Hepatocyte (in vitro differentiated cells): ENCODE measurements around the gene CPLX4. TPM values are rescaled to one million over a fixed set of nuclear protein-coding genes. Genes with fewer than 3 reads are reported as not detected.

Experiments used
- DNase-seq: peaks from one replicate; pipeline ENCODE4 v3.0.0-alpha.2; 2016; ENCODE audit warnings: low spot score
- H2AFZ ChIP-seq: fragments of 200-600 bp; sonication (generic); 2 replicates; pipeline ENCODE4 v1.6.0; 2016; ENCODE audit warnings: antibody characterized with exemption, mild to moderate bottlenecking
- H3K27ac ChIP-seq: fragments of 200-600 bp; sonication (generic); 2 replicates; pipeline ENCODE4 v1.5.1; 2016; ENCODE audit warnings: mild to moderate bottlenecking
- H3K27me3 ChIP-seq: fragments of 200-600 bp; sonication (generic); 2 replicates; pipeline ENCODE4 v1.6.1; 2016
- H3K36me3 ChIP-seq: fragments of 200-600 bp; sonication (generic); replicated peaks from 2 replicates; pipeline ENCODE4 v1.5.1; 2016; ENCODE audit warnings: low read depth; ENCODE audit not compliant: insufficient read depth
- H3K4me1 ChIP-seq: fragments of 200-600 bp; sonication (generic); 2 replicates; pipeline ENCODE4 v1.5.1; 2016; ENCODE audit warnings: mild to moderate bottlenecking, moderate library complexity; ENCODE audit not compliant: insufficient read depth
- H3K4me2 ChIP-seq: fragments of 200-600 bp; sonication (generic); 2 replicates; pipeline ENCODE4 v1.6.0; 2016
- H3K4me3 ChIP-seq: fragments of 200-600 bp; sonication (generic); 2 replicates; pipeline ENCODE4 v1.5.1; 2016; ENCODE audit warnings: mild to moderate bottlenecking
- H3K79me2 ChIP-seq: fragments of 200-600 bp; sonication (generic); 2 replicates; pipeline ENCODE4 v1.6.0; 2017; ENCODE audit warnings: mild to moderate bottlenecking
- H3K9me2 ChIP-seq: fragments of 200-600 bp; sonication (generic); replicated peaks from 2 replicates; pipeline ENCODE4 v1.6.0; 2017; ENCODE audit warnings: mild to moderate bottlenecking; ENCODE audit not compliant: insufficient read depth
- H3K9me3 ChIP-seq: fragments of 200-600 bp; sonication (generic); 2 replicates; pipeline ENCODE4 v1.5.1; 2016; ENCODE audit warnings: low read depth, mild to moderate bottlenecking
- H4K20me1 ChIP-seq: fragments of 200-600 bp; sonication (generic); 2 replicates; pipeline ENCODE4 v1.6.0; 2016; ENCODE audit warnings: mild to moderate bottlenecking; ENCODE audit not compliant: insufficient read depth, poor library complexity, severe bottlenecking
- CTCF ChIP-seq: fragments of 200-600 bp; sonication (generic); IDR thresholded peaks from 2 replicates; pipeline ENCODE4 v1.5.1; 2016; ENCODE audit warnings: antibody characterized with exemption, mild to moderate bottlenecking; ENCODE audit not compliant: poor library complexity
- EZH2 ChIP-seq: fragments of 200-600 bp; sonication (generic); IDR thresholded peaks from 2 replicates; pipeline ENCODE4 v1.6.1; 2016; ENCODE audit warnings: antibody characterized with exemption, mild to moderate bottlenecking, borderline replicate concordance
- EZH2phosphoT487 ChIP-seq: fragments of 200-600 bp; sonication (generic); IDR thresholded peaks from one replicate; pipeline ENCODE4 v1.6.1; 2018; ENCODE audit warnings: antibody characterized with exemption, mild to moderate bottlenecking, low read depth, moderate library complexity; ENCODE audit not compliant: unreplicated experiment, severe bottlenecking
- WGBS: methylation state at CpG from one replicate; pipeline ENCODE4 v1.1.6; 2016; ENCODE audit warnings: low lambda C conversion rate; ENCODE audit errors: missing lambda C conversion rate; 5-methylcytosine and 5-hydroxymethylcytosine counted together
- polyA plus RNA-seq: library from polyadenylated mRNA; unstranded; fragments of >200 nt; fragmentation: Nextera tagmentation; extraction: Ambion mirVana; gene quantifications from 2 replicates; pipeline ENCODE4 v1.2.1, GENCODE V29; 2016
- total RNA-seq: library from RNA; depleted of rRNA; stranded (reverse); fragments of >200 nt; gene quantifications from 2 replicates; pipeline ENCODE4 v1.2.3, GENCODE V29; 2014

CPLX4 gene
- total and polyA plus RNA-seq, 2 experiments from 2014 or later = not detected

- Histone ChIP-seq H3K27ac (no peak overlapping the region), H3K27me3 (no peaks in the 10 kb centered on the region), H2AFZ (no peak overlapping the region), H3K9me3 (peaks cover 10% of the 10 kb centered on the region), H3K79me2 (peaks cover 52% of the 10 kb centered on the region), H4K20me1 (no peaks in the 10 kb centered on the region), H3K4me3 (no peak overlapping the region), H3K9me2 (no peaks in the 10 kb centered on the region), H3K4me2 (no peak overlapping the region), H3K36me3 (peaks cover 15% of the 10 kb centered on the region), H3K4me1 (no peaks in the 10 kb centered on the region)
- no peak for DNase-seq
- TF ChIP-seq EZH2 (no peak), EZH2phosphoT487 (no peak), CTCF (no peak)
These were observed 22.4 kb upstream of the CPLX4 start for GRCh38 chr18:59340817-59341216.

GRCh38 chr18:59340312-59340711, 21.9 kb upstream of the CPLX4 start:
- Histone ChIP-seq H3K27ac (no peak overlapping the region), H3K36me3 (peaks cover 15% of the 10 kb centered on the region), H4K20me1 (no peaks in the 10 kb centered on the region)

DNA sequence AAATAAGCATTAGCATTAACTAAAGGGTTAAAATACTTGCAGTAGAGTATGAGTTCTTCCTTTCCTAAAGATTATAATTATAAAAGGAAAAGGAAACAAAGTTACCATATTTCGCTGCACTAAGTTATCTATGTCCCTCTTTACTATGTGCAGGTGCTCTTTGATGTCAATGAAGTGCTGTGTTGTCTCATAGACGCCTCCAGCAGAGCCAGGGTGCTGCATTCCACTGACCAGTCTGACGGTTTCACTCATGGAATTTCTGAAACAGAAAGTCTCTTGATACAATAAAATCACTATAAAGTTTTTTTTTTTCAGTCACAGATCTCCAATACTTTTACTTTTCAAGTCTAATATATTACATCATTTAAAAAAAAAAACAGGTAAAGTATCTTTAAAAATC, 14.5 kb upstream of the CPLX4 start:
- Histone ChIP-seq H4K20me1 (no peaks in the 10 kb centered on the region), H3K27me3 (no peaks in the 10 kb centered on the region), H3K9me2 (no peaks in the 10 kb centered on the region), H3K9me3 (no peaks in the 10 kb centered on the region), H3K27ac (no peak overlapping the region), H2AFZ (no peak overlapping the region), H3K4me2 (no peak overlapping the region), H3K4me1 (no peaks in the 10 kb centered on the region), H3K79me2 (no peaks in the 10 kb centered on the region), H3K4me3 (no peak overlapping the region), H3K36me3 (no peaks in the 10 kb centered on the region)
- 67% methylated on average over 3 of the region's 3 CpGs for WGBS
- DNase-seq = no peak
- TF ChIP-seq EZH2 = no peak
- TF ChIP-seq EZH2phosphoT487 = no peak

More at GRCh38 chr18:59340312-59340711, 21.9 kb upstream of the CPLX4 start:
- Histone ChIP-seq H3K4me2 (no peak overlapping the region), H3K79me2 (peaks cover 47% of the 10 kb centered on the region), H3K9me3 (peaks cover 10% of the 10 kb centered on the region), H3K4me1 (no peaks in the 10 kb centered on the region), H3K4me3 (no peak overlapping the region), H2AFZ (no peak overlapping the region), H3K9me2 (no peaks in the 10 kb centered on the region), H3K27me3 (no peaks in the 10 kb centered on the region)
- TF ChIP-seq EZH2phosphoT487 = no peak
- TF ChIP-seq CTCF = no peak
- TF ChIP-seq EZH2 = no peak
- no peak for DNase-seq
- 97% methylated on average over 2 of the region's 2 CpGs for WGBS

DNA sequence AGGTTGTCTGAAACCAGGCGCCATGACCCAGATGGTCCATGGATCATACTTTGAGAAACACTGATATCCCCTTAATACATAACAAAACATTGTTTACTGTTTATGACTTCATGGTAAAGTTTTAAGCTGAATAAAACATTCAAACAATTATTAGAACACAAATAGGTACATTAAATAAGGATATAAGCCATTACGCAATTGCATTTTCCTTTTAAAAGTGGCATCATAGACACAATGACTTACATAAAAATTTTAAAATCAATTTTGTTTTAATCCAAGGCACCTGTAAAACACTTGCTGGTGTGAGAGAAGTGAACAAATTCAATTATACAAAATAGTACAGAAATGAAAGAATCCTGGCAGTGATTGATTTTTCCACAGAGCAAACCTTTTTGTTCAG, 10.2 kb upstream of the CPLX4 start:
- no peaks in the 10 kb centered on the region for H3K9me3 ChIP-seq
- no peak for TF ChIP-seq EZH2
- TF ChIP-seq EZH2phosphoT487 = no peak
- no peak for TF ChIP-seq CTCF
- no peak for DNase-seq
- no peaks in the 10 kb centered on the region for H3K36me3 ChIP-seq
- no peaks in the 10 kb centered on the region for H4K20me1 ChIP-seq
- H3K79me2 ChIP-seq = no peaks in the 10 kb centered on the region
- 100% methylated on average over 2 of the region's 2 CpGs for WGBS
- no peak overlapping the region for H3K27ac ChIP-seq
- no peak overlapping the region for H3K4me3 ChIP-seq
- no peak overlapping the region for H2AFZ ChIP-seq
- H3K27me3 ChIP-seq = no peaks in the 10 kb centered on the region
- no peak overlapping the region for H3K4me2 ChIP-seq
- H3K4me1 ChIP-seq = no peaks in the 10 kb centered on the region
- no peaks in the 10 kb centered on the region for H3K9me2 ChIP-seq
